Panc1 (cell line): Measurements from ENCODE around the gene LDB2. TPM values are rescaled to one million over a fixed set of nuclear protein-coding genes. Genes with fewer than 3 reads are reported as not detected.

Experiments
- ATAC-seq: fragments of 200-7000 bp; cut with Tn5 transposase; 2 replicates; pipeline ENCODE4 v1.9.1; 2020; ENCODE audit warnings: mild to moderate bottlenecking, moderate library complexity
- BruUV-seq: library from RNA; stranded (reverse); fragments of 400-500 nt; replicated peaks from 2 replicates; lab custom pipeline; 2021; lab: Mats Ljungman, UMichigan
- CTCF ChIA-PET: fragments of 300-600 bp; sonication (Branson Sonifier 250); formaldehyde crosslinking; loops from one replicate; lab custom pipeline; 2022; ENCODE audit warnings: antibody characterized with exemption; lab: Charles Lee
- POLR2A ChIA-PET: fragments of 300-600 bp; sonication (Branson Sonifier 250); formaldehyde crosslinking; loops from one replicate; lab custom pipeline; 2022; ENCODE audit warnings: antibody characterized with exemption; lab: Charles Lee
- DNase-seq: peaks from one replicate; pipeline ENCODE4 v3.0.0-alpha.2; 2010; ENCODE audit warnings: low read depth, low spot score
- H3K27ac ChIP-seq: 2 replicates; pipeline ENCODE4 v1.5.1; 2011; ENCODE audit warnings: mild to moderate bottlenecking, low read length, inconsistent platforms
- H3K27me3 ChIP-seq: fragments of 200-500 bp; sonication (Bioruptor generic); 2 replicates; pipeline ENCODE4 v1.6.0; 2014; ENCODE audit warnings: low read length, inconsistent platforms; ENCODE audit not compliant: control insufficient read depth, insufficient read depth
- H3K36me3 ChIP-seq: fragments of 200-500 bp; sonication (Bioruptor generic); 2 replicates; pipeline ENCODE4 v1.5.1; 2014; ENCODE audit warnings: inconsistent platforms, mild to moderate bottlenecking, low read length, moderate library complexity; ENCODE audit not compliant: control insufficient read depth, insufficient read depth
- H3K4me1 ChIP-seq: 2 replicates; pipeline ENCODE4 v1.5.1; 2011; ENCODE audit warnings: inconsistent platforms, mild to moderate bottlenecking, low read length, moderate library complexity; ENCODE audit not compliant: control insufficient read depth, insufficient read depth
- H3K4me3 ChIP-seq, 2 experiments: 2 replicates each; pipeline ENCODE4 v1.5.1; 2011 to 2012; ENCODE audit warnings: low read depth in 2 of 2, low read length in 2 of 2, mild to moderate bottlenecking in 2 of 2, inconsistent platforms in 1 of 2, moderate library complexity in 1 of 2
- H3K9me3 ChIP-seq: fragments of 200-500 bp; sonication (Bioruptor generic); 2 replicates; pipeline ENCODE4 v1.5.1; 2014; ENCODE audit warnings: low read depth, mild to moderate bottlenecking, inconsistent platforms, low read length, moderate library complexity; ENCODE audit not compliant: control insufficient read depth, insufficient read depth
- POLR2AphosphoS5 ChIP-seq: IDR thresholded peaks from 2 replicates; pipeline ENCODE4 v1.6.1; 2012; ENCODE audit warnings: mild to moderate bottlenecking, low read depth, low read length, moderate library complexity
- SIN3A ChIP-seq: IDR thresholded peaks from 2 replicates; pipeline ENCODE4 v1.6.1; 2012; ENCODE audit warnings: low read depth, mild to moderate bottlenecking, low read length, moderate library complexity, borderline replicate concordance; ENCODE audit not compliant: insufficient read depth
- TCF7L2 ChIP-seq: IDR thresholded peaks from 2 replicates; pipeline ENCODE4 v1.6.1; 2011; ENCODE audit warnings: mild to moderate bottlenecking, low read depth, low read length, inconsistent platforms
- in situ Hi-C: cut with HindIII; loops from 2 replicates; pipeline ENCODE4 v1.10.0; 2016; ENCODE audit warnings: low sequenced_read_pairs, low pct_unique_long_range_greater_than_20kb
- intact Hi-C: fragments of 100-400 bp; cut with micrococcal nuclease; formaldehyde crosslinking; loops from one replicate; pipeline ENCODE4 v1.10.0; 2022; ENCODE audit not compliant: unreplicated experiment
- total RNA-seq: library from RNA; stranded (reverse); gene quantifications from one replicate; pipeline ENCODE4 v1.2.1, GENCODE V29; 2021; ENCODE audit not compliant: unreplicated experiment
- TF ChIP-seq, protein P1 (sequence below), 2 experiments: IDR thresholded peaks; 2 replicates each; pipeline ENCODE4 v1.6.1; 2011 to 2012; ENCODE audit warnings: low read depth in 2 of 2, control low read depth in 1 of 2, low read length in 1 of 2, mild to moderate bottlenecking in 1 of 2, moderate library complexity in 1 of 2; ENCODE audit not compliant: insufficient read depth in 1 of 2
- TF ChIP-seq, protein P2 (sequence below): fragments of 450-650 bp; IDR thresholded peaks from 2 replicates; pipeline ENCODE4 v1.5.1; 2017; ENCODE audit warnings: mild to moderate bottlenecking

LDB2 gene
- total RNA-seq, 1 experiment from 2014 or later = not detected

- Histone ChIP-seq H3K27ac (no peak overlapping the region), H3K27me3 (no peaks in the 10 kb centered on the region), H3K4me1 (no peaks in the 10 kb centered on the region), H3K36me3 (no peaks in the 10 kb centered on the region), H3K4me3 (no peak overlapping the region), H3K9me3 (no peaks in the 10 kb centered on the region)
- TF ChIP-seq SIN3A = no peak
- no peak for TF ChIP-seq POLR2AphosphoS5
- TF ChIP-seq, protein P1, sequence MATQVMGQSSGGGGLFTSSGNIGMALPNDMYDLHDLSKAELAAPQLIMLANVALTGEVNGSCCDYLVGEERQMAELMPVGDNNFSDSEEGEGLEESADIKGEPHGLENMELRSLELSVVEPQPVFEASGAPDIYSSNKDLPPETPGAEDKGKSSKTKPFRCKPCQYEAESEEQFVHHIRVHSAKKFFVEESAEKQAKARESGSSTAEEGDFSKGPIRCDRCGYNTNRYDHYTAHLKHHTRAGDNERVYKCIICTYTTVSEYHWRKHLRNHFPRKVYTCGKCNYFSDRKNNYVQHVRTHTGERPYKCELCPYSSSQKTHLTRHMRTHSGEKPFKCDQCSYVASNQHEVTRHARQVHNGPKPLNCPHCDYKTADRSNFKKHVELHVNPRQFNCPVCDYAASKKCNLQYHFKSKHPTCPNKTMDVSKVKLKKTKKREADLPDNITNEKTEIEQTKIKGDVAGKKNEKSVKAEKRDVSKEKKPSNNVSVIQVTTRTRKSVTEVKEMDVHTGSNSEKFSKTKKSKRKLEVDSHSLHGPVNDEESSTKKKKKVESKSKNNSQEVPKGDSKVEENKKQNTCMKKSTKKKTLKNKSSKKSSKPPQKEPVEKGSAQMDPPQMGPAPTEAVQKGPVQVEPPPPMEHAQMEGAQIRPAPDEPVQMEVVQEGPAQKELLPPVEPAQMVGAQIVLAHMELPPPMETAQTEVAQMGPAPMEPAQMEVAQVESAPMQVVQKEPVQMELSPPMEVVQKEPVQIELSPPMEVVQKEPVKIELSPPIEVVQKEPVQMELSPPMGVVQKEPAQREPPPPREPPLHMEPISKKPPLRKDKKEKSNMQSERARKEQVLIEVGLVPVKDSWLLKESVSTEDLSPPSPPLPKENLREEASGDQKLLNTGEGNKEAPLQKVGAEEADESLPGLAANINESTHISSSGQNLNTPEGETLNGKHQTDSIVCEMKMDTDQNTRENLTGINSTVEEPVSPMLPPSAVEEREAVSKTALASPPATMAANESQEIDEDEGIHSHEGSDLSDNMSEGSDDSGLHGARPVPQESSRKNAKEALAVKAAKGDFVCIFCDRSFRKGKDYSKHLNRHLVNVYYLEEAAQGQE (IDR thresholded peaks at IDR 0.05; ENCODE audit: insufficient read depth in 1 of 2, low read depth in 2 of 2, low read length in 1 of 2) = no peak
- TF ChIP-seq TCF7L2 = no peak
- TF ChIP-seq, protein P2, sequence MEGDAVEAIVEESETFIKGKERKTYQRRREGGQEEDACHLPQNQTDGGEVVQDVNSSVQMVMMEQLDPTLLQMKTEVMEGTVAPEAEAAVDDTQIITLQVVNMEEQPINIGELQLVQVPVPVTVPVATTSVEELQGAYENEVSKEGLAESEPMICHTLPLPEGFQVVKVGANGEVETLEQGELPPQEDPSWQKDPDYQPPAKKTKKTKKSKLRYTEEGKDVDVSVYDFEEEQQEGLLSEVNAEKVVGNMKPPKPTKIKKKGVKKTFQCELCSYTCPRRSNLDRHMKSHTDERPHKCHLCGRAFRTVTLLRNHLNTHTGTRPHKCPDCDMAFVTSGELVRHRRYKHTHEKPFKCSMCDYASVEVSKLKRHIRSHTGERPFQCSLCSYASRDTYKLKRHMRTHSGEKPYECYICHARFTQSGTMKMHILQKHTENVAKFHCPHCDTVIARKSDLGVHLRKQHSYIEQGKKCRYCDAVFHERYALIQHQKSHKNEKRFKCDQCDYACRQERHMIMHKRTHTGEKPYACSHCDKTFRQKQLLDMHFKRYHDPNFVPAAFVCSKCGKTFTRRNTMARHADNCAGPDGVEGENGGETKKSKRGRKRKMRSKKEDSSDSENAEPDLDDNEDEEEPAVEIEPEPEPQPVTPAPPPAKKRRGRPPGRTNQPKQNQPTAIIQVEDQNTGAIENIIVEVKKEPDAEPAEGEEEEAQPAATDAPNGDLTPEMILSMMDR = no peak
- CTCF ChIA-PET = no interaction called here
- ATAC-seq = no peak
- POLR2A ChIA-PET = no interaction called here
- in situ Hi-C loops (no loop called here), intact Hi-C loops (no loop called here)
- no peak for DNase-seq
- BruUV-seq = no TSS peak
Observed at GRCh38 chr4:16893141-16893651, 5.2 kb downstream of the LDB2 start.

GRCh38 chr4:16890651-16891050 is 7.8 kb downstream of the LDB2 start:
- ATAC-seq (no peak), DNase-seq (no peak)
- no TSS peak for BruUV-seq
- intact Hi-C loops (no loop called here), in situ Hi-C loops (no loop called here)
- H3K27me3 ChIP-seq = no peaks in the 10 kb centered on the region
- H3K36me3 ChIP-seq = no peaks in the 10 kb centered on the region
- no peak overlapping the region for H3K27ac ChIP-seq
- TF ChIP-seq, protein P1 (IDR thresholded peaks at IDR 0.05; ENCODE audit: insufficient read depth in 1 of 2, low read depth in 2 of 2, low read length in 1 of 2) = no peak
- TF ChIP-seq, protein P2 = no peak
- TF ChIP-seq TCF7L2 (no peak), SIN3A (no peak)
- no peaks in the 10 kb centered on the region for H3K4me1 ChIP-seq
- ChIA-PET CTCF (no interaction called here), POLR2A (no interaction called here)
- H3K9me3 ChIP-seq = no peaks in the 10 kb centered on the region
- H3K4me3 ChIP-seq = no peak overlapping the region
